LNCAP (cell line): Measurements from ENCODE around the gene PRPS1.
A peak's percentile ranks its signal among the peaks of the same experiment; 100 is the strongest.

Experiments used
- TF ChIP-seq, protein P1 (sequence below): fragments of 450-650 bp; IDR thresholded peaks from 2 replicates; pipeline ENCODE4 v1.5.1; 2017; ENCODE audit warnings: mild to moderate bottlenecking

The PRPS1 gene

DNA sequence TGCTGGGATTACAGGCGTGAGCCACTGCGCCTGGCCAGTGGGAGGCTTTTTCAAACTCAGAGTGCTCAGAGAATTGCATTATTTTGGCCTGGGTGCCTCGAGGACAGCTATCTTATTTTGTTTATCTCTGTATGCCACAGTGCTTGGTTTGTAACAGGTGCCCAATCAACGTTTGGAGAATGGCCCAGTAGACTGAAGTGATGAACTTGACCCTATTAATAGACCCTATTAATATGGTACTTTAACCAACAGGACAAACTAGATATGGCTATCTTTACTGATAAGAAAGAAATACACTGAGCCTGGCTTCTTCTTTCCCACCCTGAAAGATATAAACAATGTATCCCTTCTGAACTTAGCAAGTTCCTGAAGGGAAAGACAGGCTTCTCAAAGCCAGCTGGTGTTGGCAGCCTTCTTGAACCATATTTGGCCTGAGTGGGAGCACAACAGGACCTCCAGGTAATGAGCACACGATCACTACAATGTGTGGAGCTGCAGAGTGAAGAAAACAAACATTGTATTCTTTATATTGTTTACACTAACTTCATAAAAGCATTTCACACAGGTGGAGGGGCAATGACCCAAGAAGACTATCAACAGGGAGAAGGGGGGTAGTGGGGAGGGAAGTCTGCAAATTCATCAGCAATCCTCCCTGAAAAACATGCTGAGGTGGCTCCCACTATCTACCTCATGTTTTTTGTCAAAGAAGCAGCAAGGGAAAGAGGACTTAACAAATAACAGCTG lies 41.7 kb downstream of the PRPS1 start:
- TF ChIP-seq, protein P1, sequence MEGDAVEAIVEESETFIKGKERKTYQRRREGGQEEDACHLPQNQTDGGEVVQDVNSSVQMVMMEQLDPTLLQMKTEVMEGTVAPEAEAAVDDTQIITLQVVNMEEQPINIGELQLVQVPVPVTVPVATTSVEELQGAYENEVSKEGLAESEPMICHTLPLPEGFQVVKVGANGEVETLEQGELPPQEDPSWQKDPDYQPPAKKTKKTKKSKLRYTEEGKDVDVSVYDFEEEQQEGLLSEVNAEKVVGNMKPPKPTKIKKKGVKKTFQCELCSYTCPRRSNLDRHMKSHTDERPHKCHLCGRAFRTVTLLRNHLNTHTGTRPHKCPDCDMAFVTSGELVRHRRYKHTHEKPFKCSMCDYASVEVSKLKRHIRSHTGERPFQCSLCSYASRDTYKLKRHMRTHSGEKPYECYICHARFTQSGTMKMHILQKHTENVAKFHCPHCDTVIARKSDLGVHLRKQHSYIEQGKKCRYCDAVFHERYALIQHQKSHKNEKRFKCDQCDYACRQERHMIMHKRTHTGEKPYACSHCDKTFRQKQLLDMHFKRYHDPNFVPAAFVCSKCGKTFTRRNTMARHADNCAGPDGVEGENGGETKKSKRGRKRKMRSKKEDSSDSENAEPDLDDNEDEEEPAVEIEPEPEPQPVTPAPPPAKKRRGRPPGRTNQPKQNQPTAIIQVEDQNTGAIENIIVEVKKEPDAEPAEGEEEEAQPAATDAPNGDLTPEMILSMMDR = no peak

DNA sequence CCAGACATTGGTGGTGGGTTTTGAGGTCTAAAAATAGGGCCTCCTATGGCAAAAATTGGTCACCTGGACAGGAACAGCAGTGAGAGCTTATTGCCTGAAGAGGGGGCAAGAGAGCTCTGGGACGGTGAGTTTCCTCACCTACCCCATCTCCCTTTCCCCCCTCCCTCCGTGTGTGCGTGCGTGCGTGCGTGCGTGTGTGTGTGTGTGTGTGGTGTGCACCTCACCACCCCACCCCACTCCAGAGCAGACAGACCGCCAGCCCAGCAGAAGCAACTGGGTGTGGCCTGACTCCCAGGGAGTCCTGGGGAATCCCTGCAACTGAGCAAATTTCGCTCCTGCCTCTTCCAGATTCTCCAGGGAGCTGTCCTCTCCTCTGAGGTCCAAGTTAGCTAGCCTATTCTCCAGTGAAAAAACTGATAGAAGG lies 44.7 kb downstream of the PRPS1 start:
- TF ChIP-seq, protein P1 = 0 out of 2 replicates have a peak, but pooled peaks have one; percentile 20

DNA sequence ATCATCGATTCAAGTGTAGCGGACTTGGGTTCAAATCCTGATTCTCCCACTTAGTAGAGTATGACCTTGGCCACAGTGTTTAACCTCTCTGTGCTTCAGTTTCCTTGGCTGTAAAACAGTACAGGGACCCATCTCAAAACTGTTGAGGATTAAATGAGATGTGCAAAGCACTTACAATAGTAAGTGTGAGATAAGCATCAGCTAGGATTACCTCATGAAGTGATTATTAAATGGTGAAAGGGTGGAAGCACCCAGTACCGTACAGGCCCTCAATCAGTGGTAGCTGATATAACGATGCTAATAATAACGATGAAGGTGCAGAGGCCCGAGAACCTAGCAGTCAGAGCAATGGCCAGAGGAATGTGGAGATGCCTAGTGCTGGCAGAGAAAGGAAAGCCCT lies 45.1 kb downstream of the PRPS1 start:
- TF ChIP-seq, protein P1 = no peak

DNA sequence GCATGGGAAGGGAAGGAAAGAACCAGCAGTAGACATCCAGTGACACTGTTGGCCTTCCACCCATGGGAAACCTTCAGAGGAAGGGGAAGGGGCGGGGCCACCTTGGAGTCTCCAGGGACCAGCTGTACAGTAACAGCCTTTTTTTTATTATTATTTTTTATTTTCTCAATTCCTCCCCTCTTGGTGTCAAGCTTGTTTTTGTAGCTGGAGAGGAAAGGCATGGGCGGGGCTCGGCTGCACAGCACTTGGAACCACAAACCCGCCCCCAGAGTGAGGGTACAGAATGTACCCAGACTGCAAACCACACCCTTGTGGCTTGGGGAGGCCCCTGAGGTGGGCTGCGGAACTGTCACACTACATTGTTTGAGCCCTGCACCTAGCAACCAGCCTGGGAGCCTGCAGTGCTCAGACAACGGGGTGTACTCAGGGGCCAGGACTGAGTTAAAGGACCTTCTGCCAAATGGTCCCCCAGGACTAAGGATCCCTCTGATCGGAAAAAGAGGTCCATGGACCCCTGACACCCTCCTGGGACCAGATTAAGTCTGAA lies 45.7 kb downstream of the PRPS1 start:
- TF ChIP-seq, protein P1 = no peak

DNA sequence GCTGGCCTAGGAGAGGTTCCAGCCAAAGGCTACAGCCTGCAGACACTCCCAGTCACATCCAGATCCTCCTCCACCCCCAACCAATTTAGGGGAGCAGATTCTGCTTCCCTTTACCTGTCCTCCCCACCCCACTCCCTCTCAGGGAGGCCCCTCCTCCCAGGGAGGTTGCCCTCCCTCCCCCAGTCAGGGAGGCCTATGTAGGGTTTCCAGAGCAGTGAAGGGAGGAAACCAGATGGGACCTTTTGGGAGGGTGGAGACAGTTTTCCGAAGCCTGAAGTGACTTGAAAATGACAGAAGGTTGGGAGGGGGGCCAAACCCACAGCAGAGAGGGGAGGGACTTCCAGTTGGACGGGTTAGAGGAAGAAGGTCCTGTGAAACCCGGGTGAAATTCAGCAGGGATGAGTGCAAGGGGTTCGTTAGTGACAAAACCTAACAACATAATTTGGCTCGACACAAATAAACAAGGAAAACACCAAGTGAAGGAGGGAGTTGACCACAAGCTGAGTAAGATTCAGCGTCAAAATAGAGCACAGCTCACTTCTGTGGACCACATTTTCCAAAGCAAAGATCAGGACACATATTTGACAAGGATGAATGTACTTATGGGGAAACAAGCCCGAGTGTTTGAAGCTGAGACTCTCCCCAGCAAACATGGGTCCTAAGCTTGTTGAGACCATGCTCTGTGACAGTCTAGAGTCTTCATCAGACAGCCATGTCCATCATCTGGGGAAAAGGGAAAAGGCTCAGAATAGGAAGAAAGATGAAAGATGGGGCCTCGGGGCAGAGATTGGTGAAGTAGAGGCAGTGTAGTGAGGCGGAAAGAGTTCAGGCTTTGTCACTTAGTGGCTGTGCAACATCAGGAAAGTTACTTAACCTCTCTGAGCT lies 46.4 kb downstream of the PRPS1 start:
- TF ChIP-seq, protein P1 = no peak

DNA sequence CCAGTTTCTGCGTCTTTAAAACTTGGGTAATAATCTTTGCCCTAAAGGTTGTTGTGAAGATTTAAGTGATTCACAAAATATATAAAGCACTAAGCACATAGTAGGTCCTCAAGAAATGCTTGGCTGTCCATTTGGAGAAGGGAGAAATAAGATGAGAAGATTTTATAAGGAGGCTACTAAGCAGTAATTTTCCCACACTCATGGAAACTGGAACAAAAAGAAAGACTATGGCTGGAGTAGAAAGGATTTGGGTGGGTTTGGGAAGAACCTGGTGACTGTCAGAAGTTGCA lies 47.0 kb downstream of the PRPS1 start:
- TF ChIP-seq, protein P1 = no peak

DNA sequence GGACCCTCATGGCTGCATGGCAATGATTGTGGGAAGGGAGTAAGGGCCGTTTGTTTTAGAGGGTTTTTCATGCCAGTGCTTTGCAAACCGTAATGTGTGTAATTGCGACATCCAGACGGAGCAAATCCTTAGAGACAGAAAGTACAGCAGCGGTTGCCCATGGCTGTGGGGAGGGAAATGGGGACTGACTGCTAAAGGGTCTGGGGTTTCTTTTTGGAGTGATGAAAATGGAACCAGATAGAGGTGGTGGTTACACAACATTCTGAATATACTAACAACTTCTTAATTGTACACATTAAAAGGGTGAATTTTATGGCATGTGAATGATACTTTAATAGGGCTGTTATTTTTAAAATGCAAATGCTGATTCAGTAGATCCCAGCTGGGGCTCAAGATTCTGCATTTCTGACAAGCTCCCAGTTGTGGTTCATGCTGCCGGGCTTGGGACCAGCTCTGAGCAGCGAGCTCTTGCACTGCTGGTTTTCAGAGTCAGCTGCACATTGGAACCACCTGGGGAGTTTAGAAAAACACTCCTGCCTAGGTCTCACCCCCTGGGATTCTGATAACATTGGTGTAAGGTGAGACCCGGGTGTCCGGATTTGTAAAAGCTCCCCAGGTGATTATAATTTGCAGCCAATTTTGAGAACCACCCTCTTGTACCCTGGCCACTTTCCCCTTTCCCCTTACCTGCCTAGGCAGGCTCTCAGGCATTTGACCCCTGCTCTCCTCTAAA lies 47.7 kb downstream of the PRPS1 start:
- TF ChIP-seq, protein P1 = no peak
